GM12875 (cell line): ENCODE measurements around the gene CEPT1.

Experiments used
- H3K4me3 ChIP-seq: one replicate; pipeline ENCODE4 v1.5.1; 2011; ENCODE audit warnings: low read depth, low read length, control low read depth
- TF ChIP-seq, protein P1 (sequence below): IDR thresholded peaks from 2 replicates; pipeline ENCODE4 v1.5.1; 2011; ENCODE audit warnings: low read depth, mild to moderate bottlenecking, control low read depth, inconsistent platforms, low read length, moderate library complexity, borderline replicate concordance; ENCODE audit not compliant: insufficient read depth

The CEPT1 gene

DNA sequence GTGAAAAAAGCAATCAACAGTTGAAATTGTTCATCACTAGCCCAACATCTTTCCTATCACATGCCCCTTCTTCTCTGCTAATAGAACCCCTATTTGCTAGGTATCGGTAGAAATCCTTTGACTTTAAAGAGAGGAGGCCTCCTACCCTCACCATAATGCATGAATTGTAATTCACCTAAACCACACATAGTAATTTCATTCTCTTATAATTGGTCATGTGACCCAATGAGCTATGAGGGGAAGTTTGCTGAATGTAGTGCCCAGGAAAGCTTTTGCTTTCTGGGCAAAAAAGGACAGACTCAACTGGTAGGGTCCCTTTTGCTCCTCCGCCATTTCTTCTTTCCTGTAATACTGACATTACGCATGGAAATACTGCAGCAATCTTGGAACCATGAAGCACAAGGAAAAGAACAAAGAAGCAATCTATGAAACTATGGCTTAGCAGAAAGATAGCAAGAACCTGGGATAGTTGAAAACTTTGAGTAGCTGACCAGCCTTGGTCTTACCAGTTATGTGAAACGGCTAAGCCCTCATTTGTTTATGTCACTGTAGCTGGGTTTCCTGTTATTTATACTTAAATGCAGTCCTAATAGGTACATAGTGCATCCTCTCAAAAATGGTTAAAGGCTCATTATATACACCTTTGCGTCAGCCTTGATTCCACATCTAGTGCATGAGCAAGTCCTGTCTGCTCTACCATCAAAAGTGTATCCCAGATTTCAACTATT, 77.3 kb downstream of the CEPT1 start:
- no peak overlapping the region for H3K4me3 ChIP-seq
- TF ChIP-seq, protein P1, sequence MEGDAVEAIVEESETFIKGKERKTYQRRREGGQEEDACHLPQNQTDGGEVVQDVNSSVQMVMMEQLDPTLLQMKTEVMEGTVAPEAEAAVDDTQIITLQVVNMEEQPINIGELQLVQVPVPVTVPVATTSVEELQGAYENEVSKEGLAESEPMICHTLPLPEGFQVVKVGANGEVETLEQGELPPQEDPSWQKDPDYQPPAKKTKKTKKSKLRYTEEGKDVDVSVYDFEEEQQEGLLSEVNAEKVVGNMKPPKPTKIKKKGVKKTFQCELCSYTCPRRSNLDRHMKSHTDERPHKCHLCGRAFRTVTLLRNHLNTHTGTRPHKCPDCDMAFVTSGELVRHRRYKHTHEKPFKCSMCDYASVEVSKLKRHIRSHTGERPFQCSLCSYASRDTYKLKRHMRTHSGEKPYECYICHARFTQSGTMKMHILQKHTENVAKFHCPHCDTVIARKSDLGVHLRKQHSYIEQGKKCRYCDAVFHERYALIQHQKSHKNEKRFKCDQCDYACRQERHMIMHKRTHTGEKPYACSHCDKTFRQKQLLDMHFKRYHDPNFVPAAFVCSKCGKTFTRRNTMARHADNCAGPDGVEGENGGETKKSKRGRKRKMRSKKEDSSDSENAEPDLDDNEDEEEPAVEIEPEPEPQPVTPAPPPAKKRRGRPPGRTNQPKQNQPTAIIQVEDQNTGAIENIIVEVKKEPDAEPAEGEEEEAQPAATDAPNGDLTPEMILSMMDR: no peak

DNA sequence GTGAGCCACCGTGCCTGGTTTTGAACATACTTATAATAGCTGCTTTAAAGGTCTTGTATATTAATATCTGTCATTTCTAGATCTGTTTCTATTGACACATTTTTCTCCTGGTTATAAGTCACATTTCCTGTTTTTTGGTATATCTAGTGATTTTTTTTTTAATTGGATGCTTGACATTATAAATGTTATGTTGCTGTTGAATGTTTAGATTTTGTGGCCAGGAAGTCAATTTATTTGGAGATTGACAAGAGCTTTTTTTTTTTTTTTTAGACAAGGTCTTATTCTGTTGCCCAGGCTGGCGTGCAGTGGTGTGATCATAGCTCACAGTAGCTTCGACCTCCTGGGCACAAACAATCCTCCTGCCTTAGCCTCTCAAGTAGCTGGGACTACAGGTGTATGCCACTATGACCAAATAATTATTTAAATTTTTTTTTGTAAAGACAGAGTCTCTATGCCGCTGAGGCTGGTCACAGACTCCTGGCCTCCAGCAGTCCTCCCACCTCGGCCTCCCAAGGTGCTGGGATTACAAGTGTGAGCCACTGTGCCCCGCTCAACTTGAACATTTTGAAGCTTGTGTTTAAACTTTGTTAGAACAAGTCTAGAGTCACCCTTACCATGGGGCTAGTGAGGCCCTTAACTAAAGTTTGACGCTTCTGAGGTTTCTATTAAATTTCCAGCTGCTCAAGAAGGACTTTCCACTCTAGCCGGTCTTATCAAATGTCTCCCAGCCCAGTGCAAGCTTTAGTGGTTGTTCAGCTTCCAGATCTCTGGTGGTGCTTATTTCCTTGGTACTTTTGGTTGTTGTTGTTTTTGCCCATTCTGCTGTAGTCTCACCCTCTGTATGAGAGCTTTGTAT, 78.9 kb downstream of the CEPT1 start:
- H3K4me3 ChIP-seq: no peak overlapping the region
- TF ChIP-seq, protein P1: no peak

DNA sequence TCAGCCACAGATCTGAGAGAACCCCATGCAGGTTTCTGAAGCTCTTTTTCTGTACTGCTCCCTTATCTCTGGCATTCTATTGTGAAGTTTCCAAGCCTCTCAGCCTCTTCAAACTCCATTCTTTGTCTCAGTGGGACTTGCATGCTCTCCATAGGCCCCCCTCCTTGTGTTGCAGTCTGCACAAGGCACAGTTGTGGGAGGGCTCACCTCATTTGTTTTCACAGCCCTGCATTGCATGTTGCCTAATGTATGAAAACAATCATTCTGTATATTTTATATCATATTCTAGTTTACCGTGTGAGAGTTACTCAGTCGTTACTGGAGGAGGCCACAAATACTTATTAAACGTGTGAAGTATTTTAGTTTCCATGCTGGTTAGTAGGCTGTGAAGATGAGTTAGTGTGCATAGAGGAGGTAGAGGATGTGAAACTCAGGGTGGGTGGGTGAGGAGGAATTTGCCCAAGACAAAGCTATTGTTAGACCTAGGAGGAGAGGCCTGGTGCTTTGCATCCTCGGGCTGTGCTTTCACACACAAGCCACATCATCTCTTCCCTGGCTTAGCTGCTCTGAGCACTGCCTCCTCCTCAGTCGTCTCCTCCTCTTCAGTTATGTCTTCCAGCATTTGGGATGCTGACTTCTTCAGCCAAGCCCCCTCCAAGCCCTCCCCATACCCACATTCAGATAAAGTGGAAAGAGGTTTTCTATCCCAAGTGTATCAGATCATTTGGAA, 79.7 kb downstream of the CEPT1 start:
- TF ChIP-seq, protein P1: no peak
- H3K4me3 ChIP-seq: no peak overlapping the region

DNA sequence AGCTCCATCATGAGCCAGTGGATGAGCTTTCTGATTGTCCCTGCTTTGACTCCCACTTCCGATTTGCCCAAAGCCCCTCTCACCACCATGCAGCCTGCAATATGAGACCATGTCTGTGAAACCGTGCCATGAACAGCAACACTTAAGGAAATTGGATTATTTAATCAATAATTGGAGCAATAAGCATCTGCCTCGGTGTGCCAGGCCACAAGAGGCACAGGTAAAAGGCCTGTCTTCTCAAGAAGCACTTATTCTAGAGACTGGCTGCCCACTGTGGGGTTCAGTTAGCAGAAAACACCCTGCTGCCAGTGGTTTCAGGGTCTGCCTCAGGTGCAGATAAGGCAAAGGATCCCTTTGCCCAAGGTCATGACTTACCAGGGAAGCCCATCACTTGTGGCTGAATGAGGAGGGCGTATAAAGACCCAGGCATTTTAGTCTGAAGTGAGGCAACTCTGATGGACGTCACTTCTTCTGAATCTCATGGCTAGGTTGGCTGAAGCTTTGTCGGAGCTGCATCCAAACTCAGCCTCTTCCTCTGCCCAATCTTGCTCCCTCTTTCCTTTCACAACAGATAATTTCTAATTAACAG, 80.4 kb downstream of the CEPT1 start:
- no peak overlapping the region for H3K4me3 ChIP-seq
- TF ChIP-seq, protein P1: no peak

DNA sequence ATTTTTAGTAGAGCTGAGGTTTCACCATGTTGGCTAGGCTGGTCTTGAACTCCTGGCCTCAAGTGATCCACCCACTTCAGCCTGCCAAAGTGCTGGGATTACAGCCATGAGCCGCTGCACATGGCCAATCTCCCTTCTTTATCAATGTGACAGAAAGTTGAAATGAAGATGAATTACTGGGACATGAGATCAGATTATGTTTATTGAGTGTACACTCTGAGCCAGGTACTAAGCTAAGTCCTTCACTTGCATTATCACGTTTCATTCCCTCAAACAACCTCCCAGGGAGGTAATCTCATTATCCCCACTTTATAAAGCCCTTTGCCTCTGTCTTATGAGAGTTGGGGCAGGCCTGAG, 81.2 kb downstream of the CEPT1 start:
- TF ChIP-seq, protein P1: no peak
- H3K4me3 ChIP-seq: no peak overlapping the region

DNA sequence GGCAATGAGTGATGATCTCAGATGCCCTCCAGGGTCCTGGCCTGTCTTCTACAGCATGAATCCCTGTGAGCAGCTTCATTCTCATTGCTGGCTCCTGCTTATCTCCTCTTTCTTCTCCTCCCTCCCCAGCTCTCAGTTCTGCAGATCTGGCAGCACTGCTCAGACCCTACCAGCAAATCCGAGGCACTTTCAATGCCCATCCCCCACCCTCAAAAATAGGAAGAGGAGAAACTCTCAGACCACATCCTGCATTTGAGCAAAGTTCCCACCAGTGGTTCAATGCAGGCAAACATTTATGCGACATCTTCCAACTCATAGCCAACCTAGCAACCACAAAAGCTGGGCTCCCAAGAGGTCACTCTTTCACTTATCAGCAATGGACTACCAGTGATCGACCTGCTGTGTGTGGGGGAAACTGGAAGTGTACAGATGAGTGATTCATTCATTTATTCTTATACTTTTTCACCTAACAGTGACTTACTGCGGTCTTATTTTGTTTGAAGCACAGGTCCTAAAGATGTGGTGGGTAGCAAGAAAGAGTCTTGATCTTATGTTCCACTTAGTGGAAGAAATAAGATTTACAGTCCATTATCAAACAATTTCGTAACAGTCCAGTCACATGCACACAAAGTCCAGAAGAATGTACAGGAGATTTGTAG, 81.7 kb downstream of the CEPT1 start:
- H3K4me3 ChIP-seq: peak overlapping the region; percentile 3
- TF ChIP-seq, protein P1: no peak
